Measurements from ENCODE around the gene KCNIP1.

GRCh38 chr5:170761048-170761707 is 257.4 kb downstream of the KCNIP1 start:
- TF ChIP-seq, protein P1, sequence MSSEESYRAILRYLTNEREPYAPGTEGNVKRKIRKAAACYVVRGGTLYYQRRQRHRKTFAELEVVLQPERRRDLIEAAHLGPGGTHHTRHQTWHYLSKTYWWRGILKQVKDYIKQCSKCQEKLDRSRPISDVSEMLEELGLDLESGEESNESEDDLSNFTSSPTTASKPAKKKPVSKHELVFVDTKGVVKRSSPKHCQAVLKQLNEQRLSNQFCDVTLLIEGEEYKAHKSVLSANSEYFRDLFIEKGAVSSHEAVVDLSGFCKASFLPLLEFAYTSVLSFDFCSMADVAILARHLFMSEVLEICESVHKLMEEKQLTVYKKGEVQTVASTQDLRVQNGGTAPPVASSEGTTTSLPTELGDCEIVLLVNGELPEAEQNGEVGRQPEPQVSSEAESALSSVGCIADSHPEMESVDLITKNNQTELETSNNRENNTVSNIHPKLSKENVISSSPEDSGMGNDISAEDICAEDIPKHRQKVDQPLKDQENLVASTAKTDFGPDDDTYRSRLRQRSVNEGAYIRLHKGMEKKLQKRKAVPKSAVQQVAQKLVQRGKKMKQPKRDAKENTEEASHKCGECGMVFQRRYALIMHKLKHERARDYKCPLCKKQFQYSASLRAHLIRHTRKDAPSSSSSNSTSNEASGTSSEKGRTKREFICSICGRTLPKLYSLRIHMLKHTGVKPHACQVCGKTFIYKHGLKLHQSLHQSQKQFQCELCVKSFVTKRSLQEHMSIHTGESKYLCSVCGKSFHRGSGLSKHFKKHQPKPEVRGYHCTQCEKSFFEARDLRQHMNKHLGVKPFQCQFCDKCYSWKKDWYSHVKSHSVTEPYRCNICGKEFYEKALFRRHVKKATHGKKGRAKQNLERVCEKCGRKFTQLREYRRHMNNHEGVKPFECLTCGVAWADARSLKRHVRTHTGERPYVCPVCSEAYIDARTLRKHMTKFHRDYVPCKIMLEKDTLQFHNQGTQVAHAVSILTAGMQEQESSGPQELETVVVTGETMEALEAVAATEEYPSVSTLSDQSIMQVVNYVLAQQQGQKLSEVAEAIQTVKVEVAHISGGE (CRISPR knock-in tag; IDR thresholded peaks at IDR 0.05): no peak
- TF ChIP-seq CHCHD3 (CRISPR knock-in tag; IDR thresholded peaks at IDR 0.05) (no peak), TEAD1 (CRISPR knock-in tag; IDR thresholded peaks at IDR 0.05) (no peak), ESRRA (IDR thresholded peaks at IDR 0.05; ENCODE audit: borderline replicate concordance, low read depth) (no peak), GTF2F1 (IDR thresholded peaks at IDR 0.05; ENCODE audit: low read depth, low read length) (no peak), IRF1 (CRISPR knock-in tag; IDR thresholded peaks at IDR 0.05; ENCODE audit: borderline replicate concordance) (no peak), PHF20 (IDR thresholded peaks at IDR 0.05; ENCODE audit: partially characterized antibody) (no peak), GABPB1 (CRISPR knock-in tag; IDR thresholded peaks at IDR 0.05) (no peak), SP1 (CRISPR knock-in tag; IDR thresholded peaks at IDR 0.05) (no peak), RB1 (IDR thresholded peaks at IDR 0.05; ENCODE audit: low read depth) (no peak)
